Ishikawa (cell line): ENCODE measurements around the gene BDKRB2.

ENCODE experiments used
- CEBPB ChIP-seq: IDR thresholded peaks from 2 replicates; pipeline ENCODE4 v1.6.1; 2012
- EGR1 ChIP-seq: IDR thresholded peaks from 2 replicates; pipeline ENCODE4 v1.6.1; 2012
- EP300 ChIP-seq: IDR thresholded peaks from 2 replicates; pipeline ENCODE4 v1.6.1; 2012; ENCODE audit warnings: borderline replicate concordance
- FOXM1 ChIP-seq: IDR thresholded peaks from 2 replicates; pipeline ENCODE4 v1.6.1; 2012; ENCODE audit warnings: low read depth, borderline replicate concordance
- NFIC ChIP-seq: IDR thresholded peaks from 2 replicates; pipeline ENCODE4 v1.6.1; 2012
- RAD21 ChIP-seq: IDR thresholded peaks from 2 replicates; pipeline ENCODE4 v1.6.1; 2012; ENCODE audit warnings: low read depth
- TAF1 ChIP-seq: IDR thresholded peaks from 2 replicates; pipeline ENCODE4 v1.6.1; 2012; ENCODE audit warnings: low read depth, mild to moderate bottlenecking
- YY1 ChIP-seq: IDR thresholded peaks from 2 replicates; pipeline ENCODE4 v1.6.1; 2012; ENCODE audit warnings: low read depth
- TF ChIP-seq, protein P1 (sequence below): IDR thresholded peaks from 2 replicates; pipeline ENCODE4 v1.6.1; 2012; ENCODE audit warnings: low read depth, mild to moderate bottlenecking
- TF ChIP-seq, protein P2 (sequence below): IDR thresholded peaks from 2 replicates; pipeline ENCODE4 v1.6.1; 2012

DNA sequence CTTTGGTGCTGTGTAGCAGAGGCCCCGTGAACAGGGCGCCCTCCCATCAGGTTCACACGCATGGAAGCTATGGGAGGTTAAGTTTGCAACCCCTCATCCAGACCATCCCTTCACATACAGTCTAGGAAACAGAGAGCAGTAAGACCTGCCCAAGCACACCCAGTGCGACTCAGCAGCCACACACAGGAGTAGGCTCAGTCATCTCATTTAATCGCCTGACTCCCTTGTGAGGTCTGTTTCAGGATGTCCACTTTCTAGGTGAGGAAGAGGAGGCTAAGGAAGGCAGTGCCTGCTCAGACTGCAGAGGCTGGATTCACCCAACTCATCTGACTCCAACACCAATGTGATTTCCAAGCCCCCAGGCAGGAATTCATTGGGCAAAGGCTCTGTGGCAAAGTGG lies 63.3 kb downstream of the BDKRB2 start:
- TF ChIP-seq EP300 (no peak), NFIC (no peak), CEBPB (no peak), YY1 (no peak), TAF1 (no peak), EGR1 (no peak), FOXM1 (no peak), RAD21 (no peak)
- TF ChIP-seq, protein P1, sequence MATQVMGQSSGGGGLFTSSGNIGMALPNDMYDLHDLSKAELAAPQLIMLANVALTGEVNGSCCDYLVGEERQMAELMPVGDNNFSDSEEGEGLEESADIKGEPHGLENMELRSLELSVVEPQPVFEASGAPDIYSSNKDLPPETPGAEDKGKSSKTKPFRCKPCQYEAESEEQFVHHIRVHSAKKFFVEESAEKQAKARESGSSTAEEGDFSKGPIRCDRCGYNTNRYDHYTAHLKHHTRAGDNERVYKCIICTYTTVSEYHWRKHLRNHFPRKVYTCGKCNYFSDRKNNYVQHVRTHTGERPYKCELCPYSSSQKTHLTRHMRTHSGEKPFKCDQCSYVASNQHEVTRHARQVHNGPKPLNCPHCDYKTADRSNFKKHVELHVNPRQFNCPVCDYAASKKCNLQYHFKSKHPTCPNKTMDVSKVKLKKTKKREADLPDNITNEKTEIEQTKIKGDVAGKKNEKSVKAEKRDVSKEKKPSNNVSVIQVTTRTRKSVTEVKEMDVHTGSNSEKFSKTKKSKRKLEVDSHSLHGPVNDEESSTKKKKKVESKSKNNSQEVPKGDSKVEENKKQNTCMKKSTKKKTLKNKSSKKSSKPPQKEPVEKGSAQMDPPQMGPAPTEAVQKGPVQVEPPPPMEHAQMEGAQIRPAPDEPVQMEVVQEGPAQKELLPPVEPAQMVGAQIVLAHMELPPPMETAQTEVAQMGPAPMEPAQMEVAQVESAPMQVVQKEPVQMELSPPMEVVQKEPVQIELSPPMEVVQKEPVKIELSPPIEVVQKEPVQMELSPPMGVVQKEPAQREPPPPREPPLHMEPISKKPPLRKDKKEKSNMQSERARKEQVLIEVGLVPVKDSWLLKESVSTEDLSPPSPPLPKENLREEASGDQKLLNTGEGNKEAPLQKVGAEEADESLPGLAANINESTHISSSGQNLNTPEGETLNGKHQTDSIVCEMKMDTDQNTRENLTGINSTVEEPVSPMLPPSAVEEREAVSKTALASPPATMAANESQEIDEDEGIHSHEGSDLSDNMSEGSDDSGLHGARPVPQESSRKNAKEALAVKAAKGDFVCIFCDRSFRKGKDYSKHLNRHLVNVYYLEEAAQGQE: no peak
- TF ChIP-seq, protein P2, sequence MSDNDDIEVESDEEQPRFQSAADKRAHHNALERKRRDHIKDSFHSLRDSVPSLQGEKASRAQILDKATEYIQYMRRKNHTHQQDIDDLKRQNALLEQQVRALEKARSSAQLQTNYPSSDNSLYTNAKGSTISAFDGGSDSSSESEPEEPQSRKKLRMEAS: no peak
